Measurements from ENCODE around the gene PIAS1.
"Not testable (repeated sequence)": the region's sequence is repeated elsewhere in the genome, so short reads cannot be mapped to it uniquely, and the experiment has no call there.

Gene PIAS1

DNA sequence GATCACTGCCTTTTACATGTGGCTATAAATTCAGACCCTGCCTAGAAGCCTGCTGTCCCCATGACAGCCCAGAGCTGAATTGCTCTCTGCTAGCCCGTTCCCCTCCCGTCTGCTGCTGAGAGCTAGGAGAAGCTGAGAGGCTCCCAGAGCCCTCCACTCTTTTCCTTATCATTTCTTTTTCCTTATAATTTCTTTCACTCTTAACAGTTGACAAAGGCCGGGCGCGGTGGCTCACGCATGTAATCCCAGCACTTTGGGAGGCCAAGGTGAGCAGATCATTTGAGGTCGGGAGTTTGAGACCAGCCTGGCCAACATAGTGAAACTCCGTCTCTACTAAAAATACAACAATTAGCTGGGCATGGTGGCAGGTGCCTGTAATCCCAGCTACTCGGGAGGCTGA is 180.4 kb downstream of the PIAS1 start:
- DNase-seq (ENCODE audit: low read depth), result not testable (repeated sequence)

DNA sequence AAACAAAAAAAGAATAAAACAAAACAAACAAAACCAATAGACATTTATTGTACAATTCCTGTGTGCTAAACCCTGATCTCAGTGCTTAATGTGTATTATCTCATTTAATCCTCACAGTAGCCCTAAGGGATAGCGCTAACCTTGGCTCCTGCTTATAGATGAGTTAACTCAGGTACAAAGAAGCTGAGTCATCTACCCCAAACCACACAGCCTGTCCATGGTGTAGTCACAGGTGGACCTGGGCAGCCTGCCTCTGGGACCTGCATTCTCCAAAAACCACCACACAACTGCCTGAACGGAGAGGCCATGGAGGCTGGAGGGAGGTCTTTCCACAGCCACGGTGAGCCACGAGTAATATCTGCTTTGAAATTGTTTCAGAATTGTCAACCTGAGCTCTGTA is 180.9 kb downstream of the PIAS1 start:
- no peak for DNase-seq (ENCODE audit: low read depth)

DNA sequence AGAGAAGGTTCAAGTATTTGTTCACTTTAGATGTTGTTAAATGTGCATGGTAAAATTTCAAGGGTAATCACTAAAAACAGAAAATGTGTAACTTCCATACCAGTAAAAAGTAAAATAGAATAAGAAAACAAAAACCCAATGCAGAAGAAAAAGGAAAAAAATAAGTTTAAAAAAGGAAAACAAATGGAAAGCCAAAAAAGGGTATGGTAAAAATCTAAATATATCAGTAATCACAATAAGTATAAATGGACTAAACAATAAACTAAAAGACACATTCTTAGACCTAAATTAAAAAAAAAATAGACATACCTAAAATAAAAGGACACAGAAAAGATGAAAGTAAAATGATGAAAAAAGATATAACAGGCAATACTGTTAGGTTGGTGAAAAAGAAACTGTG is 184.9 kb downstream of the PIAS1 start:
- DNase-seq (ENCODE audit: low read depth), result no peak

DNA sequence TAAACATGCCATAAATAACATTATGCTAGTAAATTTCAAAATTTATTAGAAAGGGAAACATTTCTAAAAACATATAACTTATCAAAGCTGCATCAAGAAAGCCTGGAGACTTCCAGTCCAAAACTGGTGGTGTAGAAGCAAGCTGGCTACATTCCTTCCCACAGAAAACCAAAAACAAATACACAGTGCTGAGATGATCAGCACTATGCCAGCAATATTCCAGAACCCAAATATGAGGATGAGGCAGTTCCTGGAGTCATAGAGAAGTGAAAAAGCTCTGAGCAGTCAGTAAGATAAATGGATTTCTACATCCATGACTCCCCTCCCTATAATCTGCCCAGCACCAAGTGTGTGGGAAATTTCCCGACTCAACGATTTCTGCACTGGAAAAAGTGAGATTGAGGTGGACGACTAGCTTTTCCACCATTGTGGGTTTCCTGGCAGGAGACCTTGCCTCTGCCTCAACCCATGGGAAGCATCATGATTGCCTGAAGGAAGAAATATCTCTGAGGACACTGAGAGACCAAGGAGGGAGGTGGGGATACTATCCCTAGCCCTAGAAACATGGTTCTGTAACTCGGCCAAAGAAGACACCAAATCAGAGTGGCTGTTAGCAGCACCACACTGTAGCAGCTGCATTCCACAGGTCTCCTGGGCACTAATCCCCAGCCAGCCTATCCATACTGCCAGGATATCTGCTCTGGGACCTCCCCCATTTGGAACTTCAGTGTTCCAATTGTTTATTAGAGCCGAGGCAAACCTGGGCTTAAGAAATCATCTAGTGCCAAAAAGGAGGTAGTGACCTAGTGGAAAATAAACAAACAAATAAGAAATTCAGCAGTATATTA is 187.2 kb downstream of the PIAS1 start:
- DNase-seq (ENCODE audit: low read depth), result no peak
